Measurements from ENCODE around the gene MCAM.

DNA sequence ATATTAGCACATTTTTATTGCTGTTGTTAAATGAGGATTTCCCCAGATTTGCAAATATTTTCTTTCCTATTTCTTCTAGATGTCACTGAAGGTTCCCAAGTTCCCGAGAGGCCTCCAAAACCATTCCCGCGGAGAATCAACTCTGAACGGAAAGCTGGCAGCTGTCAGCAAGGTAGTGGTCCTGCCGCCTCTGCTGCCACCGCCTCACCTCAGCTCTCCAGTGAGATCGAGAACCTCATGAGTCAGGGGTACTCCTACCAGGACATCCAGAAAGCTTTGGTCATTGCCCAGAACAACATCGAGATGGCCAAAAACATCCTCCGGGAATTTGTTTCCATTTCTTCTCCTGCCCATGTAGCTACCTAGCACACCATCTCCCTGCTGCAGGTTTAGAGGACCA is 17.5 kb downstream of the MCAM start:
- TF ChIP-seq, protein P1, sequence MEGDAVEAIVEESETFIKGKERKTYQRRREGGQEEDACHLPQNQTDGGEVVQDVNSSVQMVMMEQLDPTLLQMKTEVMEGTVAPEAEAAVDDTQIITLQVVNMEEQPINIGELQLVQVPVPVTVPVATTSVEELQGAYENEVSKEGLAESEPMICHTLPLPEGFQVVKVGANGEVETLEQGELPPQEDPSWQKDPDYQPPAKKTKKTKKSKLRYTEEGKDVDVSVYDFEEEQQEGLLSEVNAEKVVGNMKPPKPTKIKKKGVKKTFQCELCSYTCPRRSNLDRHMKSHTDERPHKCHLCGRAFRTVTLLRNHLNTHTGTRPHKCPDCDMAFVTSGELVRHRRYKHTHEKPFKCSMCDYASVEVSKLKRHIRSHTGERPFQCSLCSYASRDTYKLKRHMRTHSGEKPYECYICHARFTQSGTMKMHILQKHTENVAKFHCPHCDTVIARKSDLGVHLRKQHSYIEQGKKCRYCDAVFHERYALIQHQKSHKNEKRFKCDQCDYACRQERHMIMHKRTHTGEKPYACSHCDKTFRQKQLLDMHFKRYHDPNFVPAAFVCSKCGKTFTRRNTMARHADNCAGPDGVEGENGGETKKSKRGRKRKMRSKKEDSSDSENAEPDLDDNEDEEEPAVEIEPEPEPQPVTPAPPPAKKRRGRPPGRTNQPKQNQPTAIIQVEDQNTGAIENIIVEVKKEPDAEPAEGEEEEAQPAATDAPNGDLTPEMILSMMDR (IDR thresholded peaks at IDR 0.05): no peak
- no peak for TF ChIP-seq POLR2A (IDR thresholded peaks at IDR 0.05)

All from Peyer's patch (tissue), 4 donors.